ENCODE data around the gene MCC. TPM values are rescaled to one million over a fixed set of nuclear protein-coding genes. Genes with fewer than 3 reads are reported as not detected.

MCC gene
- total RNA-seq, 4 donors from 2014 or later, result 5.1 to 22.3 (median 13.0) TPM

- 67 to 71% methylated on average over 9 of the region's 9 CpGs for WGBS, 2 donors
- Histone ChIP-seq H3K27ac (no peak overlapping the region), H3K4me1 (peaks cover 3 to 13% of the 10 kb centered on the region in 2 donors), H3K27me3 (no peaks in the 10 kb centered on the region), H3K9me3 (no peaks in the 10 kb centered on the region), H3K4me3 (replicated peaks in 1 of 3) (no peak overlapping the region), H3K36me3 (no peaks in the 10 kb centered on the region)
- no peak for TF ChIP-seq POLR2A (IDR thresholded peaks at IDR 0.05)
- TF ChIP-seq, protein P1, sequence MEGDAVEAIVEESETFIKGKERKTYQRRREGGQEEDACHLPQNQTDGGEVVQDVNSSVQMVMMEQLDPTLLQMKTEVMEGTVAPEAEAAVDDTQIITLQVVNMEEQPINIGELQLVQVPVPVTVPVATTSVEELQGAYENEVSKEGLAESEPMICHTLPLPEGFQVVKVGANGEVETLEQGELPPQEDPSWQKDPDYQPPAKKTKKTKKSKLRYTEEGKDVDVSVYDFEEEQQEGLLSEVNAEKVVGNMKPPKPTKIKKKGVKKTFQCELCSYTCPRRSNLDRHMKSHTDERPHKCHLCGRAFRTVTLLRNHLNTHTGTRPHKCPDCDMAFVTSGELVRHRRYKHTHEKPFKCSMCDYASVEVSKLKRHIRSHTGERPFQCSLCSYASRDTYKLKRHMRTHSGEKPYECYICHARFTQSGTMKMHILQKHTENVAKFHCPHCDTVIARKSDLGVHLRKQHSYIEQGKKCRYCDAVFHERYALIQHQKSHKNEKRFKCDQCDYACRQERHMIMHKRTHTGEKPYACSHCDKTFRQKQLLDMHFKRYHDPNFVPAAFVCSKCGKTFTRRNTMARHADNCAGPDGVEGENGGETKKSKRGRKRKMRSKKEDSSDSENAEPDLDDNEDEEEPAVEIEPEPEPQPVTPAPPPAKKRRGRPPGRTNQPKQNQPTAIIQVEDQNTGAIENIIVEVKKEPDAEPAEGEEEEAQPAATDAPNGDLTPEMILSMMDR (IDR thresholded peaks at IDR 0.05), result no peak
- intact Hi-C loops (cut with DNase I), result no loop called here
- DNase-seq, result no peak
These were observed 368.9 kb downstream of the MCC start for GRCh38 chr5:113119246-113119924.

DNA sequence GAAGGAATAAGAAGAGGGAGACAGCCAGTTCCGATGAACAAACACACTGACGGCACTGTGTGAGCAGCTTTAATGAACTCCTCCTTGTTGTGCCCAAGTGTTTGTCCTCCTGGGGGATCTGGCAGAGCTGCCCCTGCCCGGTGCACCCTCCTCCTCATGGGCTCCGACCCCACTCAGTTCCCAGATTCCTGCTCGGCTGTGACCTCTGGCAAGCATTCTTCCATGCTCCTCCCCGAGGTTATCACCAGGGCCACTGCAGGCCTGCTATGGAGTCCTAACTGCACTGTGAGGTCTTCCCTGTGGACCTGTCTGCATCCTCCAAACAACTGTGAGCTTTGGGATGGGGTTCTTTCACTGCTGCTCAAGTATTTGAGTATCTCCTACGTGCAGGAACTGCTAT, 369.5 kb downstream of the MCC start:
- intact Hi-C loops (cut with DNase I), result no loop called here
- Histone ChIP-seq H3K36me3 (no peaks in the 10 kb centered on the region), H3K9me3 (no peaks in the 10 kb centered on the region), H3K4me1 (peaks cover 3 to 13% of the 10 kb centered on the region in 2 donors), H3K27me3 (no peaks in the 10 kb centered on the region), H3K4me3 (replicated peaks in 1 of 3) (no peak overlapping the region), H3K27ac (no peak overlapping the region)
- TF ChIP-seq, protein P1 (IDR thresholded peaks at IDR 0.05), result no peak
- TF ChIP-seq POLR2A (IDR thresholded peaks at IDR 0.05), result no peak
- WGBS, 2 donors, result 35 to 56% methylated on average over 7 of the region's 7 CpGs
- DNase-seq, result no peak

- H3K4me3 ChIP-seq (replicated peaks in 1 of 3), result no peak overlapping the region
- intact Hi-C loops (cut with DNase I), result no loop called here
- no peaks in the 10 kb centered on the region for H3K27me3 ChIP-seq
- WGBS, 2 donors, result 37 to 43% methylated on average over 3 of the region's 3 CpGs
- TF ChIP-seq POLR2A (IDR thresholded peaks at IDR 0.05), result no peak
- TF ChIP-seq, protein P1 (IDR thresholded peaks at IDR 0.05), result no peak
- peak in 1 of 2 donors; percentile 21 for DNase-seq
- no peaks in the 10 kb centered on the region for H3K9me3 ChIP-seq
- no peaks in the 10 kb centered on the region for H3K36me3 ChIP-seq
- no peak overlapping the region for H3K27ac ChIP-seq
- peaks cover 3 to 13% of the 10 kb centered on the region in 2 donors for H3K4me1 ChIP-seq
These were observed 370.0 kb downstream of the MCC start for GRCh38 chr5:113118298-113118697.

DNA sequence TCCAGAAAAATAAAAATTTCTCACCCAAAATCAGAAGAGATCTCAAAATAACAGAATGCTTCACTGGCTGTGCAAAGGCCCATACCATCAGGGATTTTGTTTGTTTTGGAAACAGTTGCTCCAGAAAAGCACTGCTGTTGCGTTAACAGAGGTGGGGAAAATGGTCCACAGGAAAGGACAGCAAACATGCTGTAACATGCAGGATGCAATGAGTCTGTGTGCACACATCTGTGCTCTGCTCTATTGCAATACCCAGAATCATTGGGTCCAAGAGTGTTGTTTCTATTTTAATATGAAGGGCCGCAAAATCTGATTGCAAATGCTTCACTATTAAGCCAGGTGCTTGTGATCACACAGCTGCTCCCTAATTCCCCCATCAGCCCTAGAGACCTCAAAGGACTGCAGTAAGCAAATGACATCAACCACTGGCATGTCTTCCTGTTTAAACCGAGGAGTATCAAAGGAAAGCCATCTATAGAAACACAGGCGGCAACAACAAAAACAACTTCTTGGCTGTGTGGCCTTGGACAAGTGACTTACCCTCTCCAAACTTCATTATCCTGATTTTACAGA, 370.6 kb downstream of the MCC start:
- intact Hi-C loops (cut with DNase I), result no loop called here
- WGBS, 2 donors, result 49 to 60% methylated on average over 4 of the region's 4 CpGs

DNA sequence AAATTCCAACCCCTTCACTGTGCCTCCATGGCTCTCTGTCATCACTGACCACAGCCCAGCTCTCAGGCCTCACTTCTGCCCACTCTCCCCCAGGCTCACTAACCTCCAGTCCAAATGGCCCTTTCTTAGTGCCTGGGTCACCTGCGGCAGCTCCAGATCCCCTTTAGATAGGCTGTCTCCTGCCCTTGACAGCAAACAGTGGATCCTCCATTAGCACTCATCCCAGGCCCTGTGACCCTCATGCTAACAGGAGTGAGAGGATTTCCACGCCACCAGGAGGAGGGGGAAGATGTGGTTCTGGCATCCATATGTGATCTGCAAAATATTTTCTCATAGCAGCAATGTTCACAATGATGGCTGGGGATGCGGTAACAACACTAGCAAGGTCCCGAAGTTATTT, 372.3 kb downstream of the MCC start:
- Histone ChIP-seq H3K36me3 (no peaks in the 10 kb centered on the region), H3K27ac (no peak overlapping the region), H3K9me3 (no peaks in the 10 kb centered on the region), H3K4me1 (peaks cover 3 to 13% of the 10 kb centered on the region in 2 donors), H3K27me3 (no peaks in the 10 kb centered on the region), H3K4me3 (replicated peaks in 1 of 3) (no peak overlapping the region)
- TF ChIP-seq, protein P1 (IDR thresholded peaks at IDR 0.05), result no peak
- no peak for TF ChIP-seq POLR2A (IDR thresholded peaks at IDR 0.05)
- WGBS, 2 donors, result 93 to 94% methylated on average over 4 of the region's 4 CpGs
- no peak for DNase-seq
- intact Hi-C loops (cut with DNase I), result no loop called here

More for the DNA sequence above, 370.6 kb downstream of the MCC start:
- H3K4me1 ChIP-seq, result peaks cover 3 to 13% of the 10 kb centered on the region in 2 donors
- no peak overlapping the region for H3K4me3 ChIP-seq (replicated peaks in 1 of 3)
- H3K36me3 ChIP-seq, result no peaks in the 10 kb centered on the region
- H3K9me3 ChIP-seq, result no peaks in the 10 kb centered on the region
- H3K27ac ChIP-seq, result no peak overlapping the region
- no peak for DNase-seq
- no peaks in the 10 kb centered on the region for H3K27me3 ChIP-seq
- TF ChIP-seq, protein P1 (IDR thresholded peaks at IDR 0.05), result no peak
- no peak for TF ChIP-seq POLR2A (IDR thresholded peaks at IDR 0.05)

All from thyroid gland (tissue), 4 donors.